ENCODE results near the gene ILDR1.

The ILDR1 gene

DNA sequence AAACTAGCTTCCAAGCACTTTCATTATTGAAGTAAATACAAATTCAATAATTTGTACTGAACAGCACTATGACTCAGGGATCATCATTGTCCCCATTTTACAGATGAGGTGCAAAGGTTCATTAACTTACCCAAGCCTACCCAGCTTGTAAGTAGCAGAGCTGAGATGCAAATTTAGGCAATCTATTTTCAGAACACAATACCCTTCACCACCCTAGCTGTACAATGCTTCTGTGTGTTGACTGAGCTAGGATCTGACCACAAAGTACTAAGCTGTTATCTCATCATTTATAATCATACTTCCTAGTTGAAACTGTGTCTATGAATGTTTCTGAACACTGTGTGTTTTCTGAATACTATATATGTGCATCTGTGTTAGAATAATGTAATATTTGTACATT lies 3.2 kb upstream of the ILDR1 start:
- H3K27me3 ChIP-seq (ENCODE audit: low read depth, low read length), result peaks cover 3% of the 10 kb centered on the region; the same call in 1 of the 2 replicates
- no peak overlapping the region for H3K9ac ChIP-seq (ENCODE audit: low read length)
- no peak overlapping the region for H2AFZ ChIP-seq (ENCODE audit: low read depth, low read length)

DNA sequence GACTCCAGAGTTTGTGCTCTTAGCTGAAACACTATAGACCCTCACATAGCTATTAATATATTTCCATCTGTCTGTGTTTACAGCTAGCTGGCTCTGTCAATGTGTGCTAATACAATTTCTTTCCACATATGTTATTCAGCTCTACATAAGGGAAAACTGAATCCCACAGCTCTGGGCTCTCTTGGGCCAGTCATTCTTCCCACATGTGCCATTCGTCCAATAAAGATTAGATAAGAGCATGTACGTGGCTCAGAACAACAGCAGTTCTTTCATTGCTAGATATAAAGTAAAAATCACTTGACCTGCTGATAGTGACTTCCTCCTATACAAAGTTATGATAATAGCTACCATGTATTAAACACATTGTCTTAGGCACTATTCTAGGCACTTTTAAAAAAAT lies 2.8 kb upstream of the ILDR1 start:
- Histone ChIP-seq H3K4me2 (ENCODE audit: low read length) (no peak overlapping the region), H2AFZ (ENCODE audit: low read depth, low read length) (no peak overlapping the region), H3K79me2 (ENCODE audit: low read length) (no peaks in the 10 kb centered on the region), H3K27ac (ENCODE audit: low read length) (no peak overlapping the region), H3K4me3 (ENCODE audit: low read length) (no peak overlapping the region), H3K27me3 (ENCODE audit: low read depth, low read length) (peaks cover 5% of the 10 kb centered on the region; the same call in 1 of the 2 replicates), H3K9ac (ENCODE audit: low read length) (no peak overlapping the region), H3K4me1 (ENCODE audit: low read length) (peaks cover 32% of the 10 kb centered on the region), H3K9me3 (ENCODE audit: insufficient read depth, low read length) (no peaks in the 10 kb centered on the region; the same call in 1 of the 2 replicates), H4K20me1 (ENCODE audit: insufficient read depth, low read length) (no peaks in the 10 kb centered on the region), H3K36me3 (replicated peaks; ENCODE audit: low read depth, low read length) (peaks cover 2% of the 10 kb centered on the region)
- TF ChIP-seq EZH2phosphoT487 (IDR thresholded peaks at IDR 0.05; ENCODE audit: low read depth), result no peak

More for the DNA sequence above, 3.2 kb upstream of the ILDR1 start:
- H3K79me2 ChIP-seq (ENCODE audit: low read length), result no peaks in the 10 kb centered on the region
- H3K4me1 ChIP-seq (ENCODE audit: low read length), result peaks cover 35% of the 10 kb centered on the region
- H3K4me3 ChIP-seq (ENCODE audit: low read length), result no peak overlapping the region
- H3K36me3 ChIP-seq (replicated peaks; ENCODE audit: low read depth, low read length), result peaks cover 7% of the 10 kb centered on the region
- H3K27ac ChIP-seq (ENCODE audit: low read length), result no peak overlapping the region
- H4K20me1 ChIP-seq (ENCODE audit: insufficient read depth, low read length), result no peaks in the 10 kb centered on the region
- TF ChIP-seq EZH2phosphoT487 (IDR thresholded peaks at IDR 0.05; ENCODE audit: low read depth), result no peak
- TF ChIP-seq, protein P1, sequence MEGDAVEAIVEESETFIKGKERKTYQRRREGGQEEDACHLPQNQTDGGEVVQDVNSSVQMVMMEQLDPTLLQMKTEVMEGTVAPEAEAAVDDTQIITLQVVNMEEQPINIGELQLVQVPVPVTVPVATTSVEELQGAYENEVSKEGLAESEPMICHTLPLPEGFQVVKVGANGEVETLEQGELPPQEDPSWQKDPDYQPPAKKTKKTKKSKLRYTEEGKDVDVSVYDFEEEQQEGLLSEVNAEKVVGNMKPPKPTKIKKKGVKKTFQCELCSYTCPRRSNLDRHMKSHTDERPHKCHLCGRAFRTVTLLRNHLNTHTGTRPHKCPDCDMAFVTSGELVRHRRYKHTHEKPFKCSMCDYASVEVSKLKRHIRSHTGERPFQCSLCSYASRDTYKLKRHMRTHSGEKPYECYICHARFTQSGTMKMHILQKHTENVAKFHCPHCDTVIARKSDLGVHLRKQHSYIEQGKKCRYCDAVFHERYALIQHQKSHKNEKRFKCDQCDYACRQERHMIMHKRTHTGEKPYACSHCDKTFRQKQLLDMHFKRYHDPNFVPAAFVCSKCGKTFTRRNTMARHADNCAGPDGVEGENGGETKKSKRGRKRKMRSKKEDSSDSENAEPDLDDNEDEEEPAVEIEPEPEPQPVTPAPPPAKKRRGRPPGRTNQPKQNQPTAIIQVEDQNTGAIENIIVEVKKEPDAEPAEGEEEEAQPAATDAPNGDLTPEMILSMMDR (IDR thresholded peaks at IDR 0.05; ENCODE audit: low read depth, low read length), result no peak
- H3K9me3 ChIP-seq (ENCODE audit: insufficient read depth, low read length), result peaks cover 4% of the 10 kb centered on the region; the same call in 1 of the 2 replicates
- H3K4me2 ChIP-seq (ENCODE audit: low read length), result no peak overlapping the region

DNA sequence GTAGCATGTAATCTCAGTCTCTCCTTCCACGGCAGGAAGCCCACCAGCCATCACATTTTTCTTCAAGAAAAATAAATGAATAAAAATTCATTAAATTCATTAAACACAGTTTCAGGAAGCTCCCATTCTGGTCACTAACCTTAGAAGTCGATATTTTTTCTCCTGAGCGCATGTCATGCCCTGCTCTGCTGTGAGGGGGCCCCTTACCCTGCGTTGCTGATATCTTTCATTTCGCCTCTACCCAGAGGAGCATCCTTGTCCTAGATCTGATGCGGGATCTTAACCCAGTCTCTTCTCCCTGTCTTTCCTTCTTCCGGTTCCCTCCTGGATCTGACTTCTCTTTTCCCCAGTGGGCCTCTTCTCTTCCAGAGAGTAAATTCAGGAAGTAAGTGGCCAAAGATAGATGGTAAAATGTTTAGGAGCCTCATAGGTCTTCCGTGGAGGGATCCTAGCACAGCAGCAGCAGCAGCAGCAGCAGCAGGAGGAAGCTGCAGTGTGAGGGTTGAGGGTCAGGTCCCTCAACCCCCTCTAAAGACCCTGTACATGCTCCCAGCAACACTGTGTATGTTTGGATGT lies 1.4 kb upstream of the ILDR1 start:
- H3K4me2 ChIP-seq (ENCODE audit: low read length), result no peak overlapping the region

DNA sequence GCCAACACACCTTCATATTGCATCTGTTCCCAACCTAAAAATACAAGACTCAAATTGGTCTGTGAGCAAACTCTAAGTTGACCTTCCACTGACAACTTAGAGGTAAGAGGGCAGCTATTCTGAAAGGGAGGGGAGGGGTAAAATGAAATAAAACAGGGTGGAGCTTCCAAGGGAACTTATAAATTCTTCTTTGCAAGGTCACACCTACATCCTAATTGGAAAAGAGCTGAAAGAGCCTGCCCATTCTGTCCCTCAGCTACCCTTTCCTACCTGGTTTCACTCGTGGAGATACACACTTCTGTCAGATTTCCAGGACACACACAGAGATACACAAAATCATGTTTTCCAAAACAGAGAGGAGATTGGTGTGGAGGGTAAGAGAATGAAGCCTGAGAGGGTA lies 1.0 kb downstream of the ILDR1 start:
- peaks cover 32% of the 10 kb centered on the region for H3K4me1 ChIP-seq (ENCODE audit: low read length)
- TF ChIP-seq, protein P1 (IDR thresholded peaks at IDR 0.05; ENCODE audit: low read depth, low read length), result no peak
- TF ChIP-seq EZH2phosphoT487 (IDR thresholded peaks at IDR 0.05; ENCODE audit: low read depth), result no peak
- no peak overlapping the region for H2AFZ ChIP-seq (ENCODE audit: low read depth, low read length)
- H3K79me2 ChIP-seq (ENCODE audit: low read length), result no peaks in the 10 kb centered on the region
- H3K27ac ChIP-seq (ENCODE audit: low read length), result no peak overlapping the region
- H3K4me3 ChIP-seq (ENCODE audit: low read length), result no peak overlapping the region
- no peak overlapping the region for H3K9ac ChIP-seq (ENCODE audit: low read length)
- H3K36me3 ChIP-seq (replicated peaks; ENCODE audit: low read depth, low read length), result peaks cover 7% of the 10 kb centered on the region
- H4K20me1 ChIP-seq (ENCODE audit: insufficient read depth, low read length), result no peaks in the 10 kb centered on the region
- peaks cover 5% of the 10 kb centered on the region; the same call in 1 of the 2 replicates for H3K27me3 ChIP-seq (ENCODE audit: low read depth, low read length)
- H3K9me3 ChIP-seq (ENCODE audit: insufficient read depth, low read length), result peaks cover 5% of the 10 kb centered on the region; the same call in 1 of the 2 replicates
- no peak overlapping the region for H3K4me2 ChIP-seq (ENCODE audit: low read length)

More for the DNA sequence above, 1.4 kb upstream of the ILDR1 start:
- peaks cover 32% of the 10 kb centered on the region for H3K4me1 ChIP-seq (ENCODE audit: low read length)
- no peak overlapping the region for H3K4me3 ChIP-seq (ENCODE audit: low read length)
- TF ChIP-seq EZH2phosphoT487 (IDR thresholded peaks at IDR 0.05; ENCODE audit: low read depth), result no peak
- TF ChIP-seq, protein P1 (IDR thresholded peaks at IDR 0.05; ENCODE audit: low read depth, low read length), result no peak
- peaks cover 5% of the 10 kb centered on the region; the same call in 1 of the 2 replicates for H3K27me3 ChIP-seq (ENCODE audit: low read depth, low read length)
- no peak overlapping the region for H3K9ac ChIP-seq (ENCODE audit: low read length)
- no peak overlapping the region for H2AFZ ChIP-seq (ENCODE audit: low read depth, low read length)
- no peak overlapping the region for H3K27ac ChIP-seq (ENCODE audit: low read length)
- no peaks in the 10 kb centered on the region for H3K79me2 ChIP-seq (ENCODE audit: low read length)
- no peaks in the 10 kb centered on the region for H3K36me3 ChIP-seq (replicated peaks; ENCODE audit: low read depth, low read length)
- no peaks in the 10 kb centered on the region for H4K20me1 ChIP-seq (ENCODE audit: insufficient read depth, low read length)
- H3K9me3 ChIP-seq (ENCODE audit: insufficient read depth, low read length), result no peaks in the 10 kb centered on the region

Measured in OCI-LY3 (cell line).